Endothelial cell (in vitro differentiated cells): ENCODE measurements around the gene MILR1. TPM values are rescaled to one million over a fixed set of nuclear protein-coding genes. Genes with fewer than 3 reads are reported as not detected.
"Not testable (repeated sequence)": the region's sequence is repeated elsewhere in the genome, so short reads cannot be mapped to it uniquely, and the experiment has no call there.

Experiments used
- DNase-seq: peaks from one replicate; pipeline ENCODE4 v3.0.0; 2021; ENCODE audit warnings: low spot score
- H3K27ac Mint-ChIP-seq: one replicate; pipeline ENCODE4 v1.8.0; 2021; ENCODE audit warnings: mixed read lengths, inconsistent platforms; ENCODE audit not compliant: unreplicated experiment
- H3K27me3 Mint-ChIP-seq: one replicate; pipeline ENCODE4 v1.8.0; 2021; ENCODE audit warnings: mild to moderate bottlenecking, moderate library complexity, mixed read lengths, inconsistent platforms; ENCODE audit not compliant: unreplicated experiment
- H3K36me3 Mint-ChIP-seq: one replicate; pipeline ENCODE4 v1.8.0; 2021; ENCODE audit warnings: mild to moderate bottlenecking, low read depth, mixed read lengths, inconsistent platforms; ENCODE audit not compliant: unreplicated experiment
- H3K4me1 Mint-ChIP-seq: one replicate; pipeline ENCODE4 v1.8.0; 2021; ENCODE audit warnings: mild to moderate bottlenecking, mixed read lengths, inconsistent platforms; ENCODE audit not compliant: unreplicated experiment
- H3K4me3 Mint-ChIP-seq: one replicate; pipeline ENCODE4 v1.8.0; 2021; ENCODE audit warnings: mild to moderate bottlenecking, mixed read lengths, inconsistent platforms; ENCODE audit not compliant: unreplicated experiment
- H3K9me3 Mint-ChIP-seq: one replicate; pipeline ENCODE4 v1.8.0; 2021; ENCODE audit warnings: mixed read lengths, inconsistent platforms; ENCODE audit not compliant: unreplicated experiment
- total RNA-seq: library from RNA; stranded (reverse); fragmentation: NEBNext Ultra II Directional; extraction: Animal tissue kit (Norgen Biotek cat#: 25700); gene quantifications from one replicate; pipeline ENCODE4 v1.2.1, GENCODE V29; 2021; ENCODE audit not compliant: unreplicated experiment
- TF ChIP-seq, protein P1 (sequence below): fragments of 200-600 bp; sonication (generic); IDR thresholded peaks from one replicate; pipeline ENCODE4 v1.5.0; 2021; ENCODE audit warnings: antibody characterized with exemption; ENCODE audit not compliant: unreplicated experiment

The MILR1 gene
- total RNA-seq, 1 donor from 2014 or later = 1.6 TPM

DNA sequence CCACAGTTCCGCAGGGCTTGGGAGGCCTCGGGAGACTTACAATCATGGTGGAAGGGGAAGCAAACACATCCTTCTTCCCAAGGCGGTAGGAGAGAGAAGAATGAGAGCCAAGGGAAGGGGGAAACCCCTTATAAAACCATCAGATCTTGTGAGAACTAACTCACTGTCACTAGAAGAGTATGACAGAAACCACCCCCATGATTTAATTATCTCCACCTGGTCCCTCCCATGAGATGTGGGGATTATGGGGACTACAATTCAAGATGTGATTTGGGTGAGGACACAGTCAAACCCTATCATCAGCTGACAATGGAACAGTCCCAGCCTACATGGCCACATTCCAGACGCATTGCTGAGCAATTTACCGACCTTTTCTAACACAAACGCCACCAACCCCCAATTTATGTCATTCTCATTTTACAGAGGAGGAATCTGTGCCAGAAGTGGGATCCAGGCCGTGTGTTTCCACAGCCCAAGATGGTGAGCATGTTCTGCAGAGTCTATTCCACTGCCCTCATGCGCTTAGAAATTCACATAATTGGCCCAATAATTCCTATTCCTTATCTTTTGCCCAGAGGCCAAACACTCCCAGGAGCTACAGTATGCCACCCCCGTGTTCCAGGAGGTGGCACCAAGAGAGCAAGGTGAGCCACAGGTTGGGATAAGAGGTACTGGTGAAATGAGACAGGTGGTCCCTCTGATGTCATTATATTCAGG lies 17.3 kb downstream of the MILR1 start:
- H3K27ac Mint-ChIP-seq = no peak overlapping the region
- H3K27me3 Mint-ChIP-seq = no peaks in the 10 kb centered on the region
- peaks cover 4% of the 10 kb centered on the region for H3K36me3 Mint-ChIP-seq
- peak overlapping the region; percentile 34 for H3K4me3 Mint-ChIP-seq
- DNase-seq = no peak
- H3K9me3 Mint-ChIP-seq = no peaks in the 10 kb centered on the region
- peaks cover 11% of the 10 kb centered on the region for H3K4me1 Mint-ChIP-seq
- TF ChIP-seq, protein P1, sequence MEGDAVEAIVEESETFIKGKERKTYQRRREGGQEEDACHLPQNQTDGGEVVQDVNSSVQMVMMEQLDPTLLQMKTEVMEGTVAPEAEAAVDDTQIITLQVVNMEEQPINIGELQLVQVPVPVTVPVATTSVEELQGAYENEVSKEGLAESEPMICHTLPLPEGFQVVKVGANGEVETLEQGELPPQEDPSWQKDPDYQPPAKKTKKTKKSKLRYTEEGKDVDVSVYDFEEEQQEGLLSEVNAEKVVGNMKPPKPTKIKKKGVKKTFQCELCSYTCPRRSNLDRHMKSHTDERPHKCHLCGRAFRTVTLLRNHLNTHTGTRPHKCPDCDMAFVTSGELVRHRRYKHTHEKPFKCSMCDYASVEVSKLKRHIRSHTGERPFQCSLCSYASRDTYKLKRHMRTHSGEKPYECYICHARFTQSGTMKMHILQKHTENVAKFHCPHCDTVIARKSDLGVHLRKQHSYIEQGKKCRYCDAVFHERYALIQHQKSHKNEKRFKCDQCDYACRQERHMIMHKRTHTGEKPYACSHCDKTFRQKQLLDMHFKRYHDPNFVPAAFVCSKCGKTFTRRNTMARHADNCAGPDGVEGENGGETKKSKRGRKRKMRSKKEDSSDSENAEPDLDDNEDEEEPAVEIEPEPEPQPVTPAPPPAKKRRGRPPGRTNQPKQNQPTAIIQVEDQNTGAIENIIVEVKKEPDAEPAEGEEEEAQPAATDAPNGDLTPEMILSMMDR = no peak

DNA sequence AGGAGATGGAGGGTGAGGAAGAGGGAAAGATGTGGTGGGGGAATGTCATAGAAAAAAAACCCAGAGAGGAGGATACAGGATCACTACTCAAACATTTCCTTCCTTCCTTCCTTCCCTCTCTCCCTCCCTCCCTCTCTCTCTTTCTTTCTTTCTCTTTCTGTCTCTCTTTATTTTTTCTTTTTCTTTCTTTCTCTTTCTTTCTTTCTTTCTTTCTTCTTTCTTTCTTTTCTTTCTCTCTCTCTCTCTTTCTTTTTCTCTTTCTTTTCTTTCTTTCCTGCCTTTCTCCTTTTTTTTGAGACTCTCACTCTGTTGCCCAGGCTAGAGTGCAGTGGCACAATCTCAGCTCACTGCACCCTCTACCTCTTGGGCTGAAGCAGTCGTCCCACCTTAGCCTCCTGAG lies 17.9 kb downstream of the MILR1 start:
- not testable (repeated sequence) for H3K9me3 Mint-ChIP-seq, H3K36me3 Mint-ChIP-seq, H3K27ac Mint-ChIP-seq, H3K27me3 Mint-ChIP-seq, H3K4me3 Mint-ChIP-seq, DNase-seq, H3K4me1 Mint-ChIP-seq

DNA sequence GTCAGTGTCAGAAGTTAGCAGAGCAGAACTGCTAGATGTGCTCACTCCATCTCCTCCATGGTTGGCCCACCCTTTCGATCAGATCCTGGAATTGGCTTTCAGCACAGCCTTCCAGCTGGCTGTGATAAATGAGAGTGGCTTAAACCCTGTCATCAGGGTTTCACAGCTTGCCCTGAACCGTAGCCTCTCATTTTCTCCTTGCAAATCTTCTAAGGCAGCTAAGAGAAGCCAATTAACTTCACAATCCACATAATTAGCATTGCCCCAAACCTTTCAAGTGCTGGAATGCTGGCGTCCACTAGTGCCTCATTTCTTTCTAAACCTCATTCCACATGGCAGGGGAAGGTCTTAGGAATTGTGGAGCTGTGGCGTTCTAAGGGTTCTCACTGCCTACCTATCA lies 21.7 kb downstream of the MILR1 start:
- DNase-seq = no peak
- Mint-ChIP-seq H3K9me3 (no peaks in the 10 kb centered on the region), H3K27me3 (no peaks in the 10 kb centered on the region), H3K4me1 (peaks cover 2% of the 10 kb centered on the region), H3K4me3 (no peak overlapping the region), H3K27ac (peak overlapping the region; percentile 48), H3K36me3 (peaks cover 4% of the 10 kb centered on the region)
- TF ChIP-seq, protein P1 = no peak

DNA sequence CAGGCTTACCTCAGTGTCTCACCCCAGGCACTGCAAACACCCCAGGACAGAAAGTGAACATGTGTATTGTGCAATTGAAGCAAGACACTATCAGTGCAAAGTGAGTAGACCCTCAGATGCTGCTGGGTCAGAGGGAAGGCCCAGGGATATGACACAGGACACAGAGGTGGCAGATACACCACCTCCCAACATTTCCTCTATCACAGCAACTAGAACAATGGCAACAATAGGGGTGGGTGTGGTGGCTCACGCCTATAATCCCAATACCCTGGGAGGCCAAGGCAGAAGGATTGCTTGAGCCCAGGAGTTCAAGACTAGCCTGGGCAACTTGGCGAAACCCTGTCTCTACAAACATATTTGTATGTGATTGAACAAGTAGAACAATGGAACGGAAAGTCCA lies 22.5 kb downstream of the MILR1 start:
- TF ChIP-seq, protein P1 = no peak
- peaks cover 1% of the 10 kb centered on the region for H3K36me3 Mint-ChIP-seq
- no peak for DNase-seq
- H3K27ac Mint-ChIP-seq = no peak overlapping the region
- no peak overlapping the region for H3K4me3 Mint-ChIP-seq
- no peaks in the 10 kb centered on the region for H3K27me3 Mint-ChIP-seq
- H3K9me3 Mint-ChIP-seq = no peaks in the 10 kb centered on the region
- peaks cover 2% of the 10 kb centered on the region for H3K4me1 Mint-ChIP-seq

DNA sequence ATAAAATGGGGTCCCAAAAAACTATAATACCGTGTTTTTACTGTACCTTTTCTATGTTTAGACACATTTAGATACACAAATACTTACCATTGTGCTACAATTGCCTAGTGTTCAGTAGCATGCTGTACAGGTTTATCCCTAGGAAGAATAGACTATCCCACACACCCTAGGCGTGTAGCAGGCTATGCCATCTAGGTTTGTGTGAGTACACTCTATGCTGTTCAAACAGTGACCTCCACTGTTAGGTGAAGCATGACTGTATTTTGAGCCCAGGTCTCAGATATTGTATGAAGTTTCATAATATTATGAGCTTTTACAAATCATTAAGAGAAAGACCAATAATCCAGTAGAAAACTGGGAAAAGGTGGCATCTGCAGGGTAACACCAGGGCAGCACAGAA lies 23.6 kb downstream of the MILR1 start:
- no peak overlapping the region for H3K4me3 Mint-ChIP-seq
- TF ChIP-seq, protein P1 = no peak
- no peak for DNase-seq
- H3K36me3 Mint-ChIP-seq = no peaks in the 10 kb centered on the region
- H3K27ac Mint-ChIP-seq = no peak overlapping the region
- no peaks in the 10 kb centered on the region for H3K9me3 Mint-ChIP-seq
- H3K4me1 Mint-ChIP-seq = peaks cover 2% of the 10 kb centered on the region
- no peaks in the 10 kb centered on the region for H3K27me3 Mint-ChIP-seq
